Common myeloid progenitor, CD34-positive (primary cell): Measurements from ENCODE around the gene EVI5.

Experiments used
- CTCF ChIA-PET: fragments of 350-600 bp; sonication (Branson Sonifier 250); formaldehyde crosslinking; loops from one replicate; lab custom pipeline; 2021; ENCODE audit warnings: antibody characterized with exemption; lab: Charles Lee
- POLR2A ChIA-PET: fragments of 350-600 bp; sonication (Branson Sonifier 250); formaldehyde crosslinking; loops from one replicate; lab custom pipeline; 2021; ENCODE audit warnings: antibody characterized with exemption; lab: Charles Lee
- DNase-seq, 3 donors: peaks; one replicate each; pipeline versions ENCODE4 v3.0.0 to v3.0.0-alpha.2; 2013
- H3K27ac ChIP-seq, 2 experiments: 1 replicate in 1 of 2; 2 replicates in 1 of 2; pipeline ENCODE4 v1.7.0; 2013; ENCODE audit warnings: inconsistent platforms in 2 of 2, low read length in 2 of 2, mild to moderate bottlenecking in 2 of 2, low read depth in 1 of 2, moderate library complexity in 1 of 2; ENCODE audit not compliant: severe bottlenecking in 2 of 2, insufficient read depth in 1 of 2, poor library complexity in 1 of 2
- H3K27me3 ChIP-seq, 5 experiments: replicated peaks in 2 of 5; 1 replicate in 3 of 5; 2 replicates in 2 of 5; pipeline versions ENCODE4 v1.6.1 to v1.7.0; 2013; ENCODE audit warnings: low read length in 4 of 5, mild to moderate bottlenecking in 2 of 5, moderate library complexity in 2 of 5, inconsistent platforms in 1 of 5; ENCODE audit not compliant: insufficient read depth in 5 of 5, control insufficient read depth in 4 of 5
- H3K36me3 ChIP-seq, 4 experiments: 1 replicate in 2 of 4; 2 replicates in 2 of 4; pipeline versions ENCODE4 v1.6.1 to v1.7.0; 2013; ENCODE audit warnings: low read length in 3 of 4, control low read depth in 1 of 4, mild to moderate bottlenecking in 1 of 4; ENCODE audit not compliant: control insufficient read depth in 4 of 4, insufficient read depth in 4 of 4
- H3K4me1 ChIP-seq, 4 experiments: 1 replicate in 3 of 4; 2 replicates in 1 of 4; pipeline versions ENCODE4 v1.6.1 to v1.7.1; 2013; ENCODE audit warnings: low read length in 3 of 4, mild to moderate bottlenecking in 3 of 4, control low read depth in 1 of 4, inconsistent platforms in 1 of 4, moderate library complexity in 1 of 4; ENCODE audit not compliant: control insufficient read depth in 4 of 4, insufficient read depth in 4 of 4; ENCODE audit errors: control extremely low read depth in 1 of 4
- H3K4me3 ChIP-seq, 7 experiments: 1 replicate in 4 of 7; 2 replicates in 3 of 7; pipeline versions ENCODE4 v1.5.1 to v1.7.0; 2013; ENCODE audit warnings: mild to moderate bottlenecking in 7 of 7, low read length in 6 of 7, moderate library complexity in 6 of 7, inconsistent platforms in 2 of 7, low read depth in 2 of 7, control low read depth in 1 of 7; ENCODE audit not compliant: insufficient read depth in 4 of 7, control insufficient read depth in 1 of 7; ENCODE audit errors: extremely low read depth in 1 of 7
- H3K9me3 ChIP-seq, 5 experiments: 1 replicate in 4 of 5; 2 replicates in 1 of 5; pipeline versions ENCODE4 v1.6.1 to v1.7.1; 2013; ENCODE audit warnings: low read length in 4 of 5, mild to moderate bottlenecking in 2 of 5, inconsistent platforms in 1 of 5, low read depth in 1 of 5, moderate library complexity in 1 of 5; ENCODE audit not compliant: control insufficient read depth in 4 of 5, insufficient read depth in 2 of 5; ENCODE audit errors: control extremely low read depth in 1 of 5
- WGBS: methylation state at CpG from one replicate; pipeline ENCODE4 v1.1.5; 2013; ENCODE audit not compliant: insufficient coverage; 5-methylcytosine and 5-hydroxymethylcytosine counted together

Gene EVI5

DNA sequence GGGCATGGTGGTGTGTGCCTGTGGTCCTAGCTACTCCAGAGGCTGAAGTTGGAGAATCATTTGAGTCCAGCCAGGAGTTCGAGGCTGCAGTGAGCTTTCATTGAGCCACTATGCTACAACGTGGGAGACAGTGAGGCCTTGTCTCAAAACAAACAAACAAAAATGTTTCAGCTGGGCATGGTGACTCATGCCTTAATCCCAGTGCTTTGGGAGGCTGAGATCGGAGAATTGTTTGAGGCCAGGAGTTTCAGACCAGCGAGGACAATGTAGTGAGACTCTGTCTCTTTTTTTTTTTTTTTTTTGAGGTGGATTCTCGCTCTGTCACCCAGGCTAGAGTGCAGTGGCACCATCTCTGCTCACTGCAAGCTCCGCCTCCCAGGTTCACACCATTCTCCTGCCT lies 41.9 kb upstream of the EVI5 start:
- Histone ChIP-seq H3K4me1 (peaks cover 0 to 3% (median 0%) of the 10 kb centered on the region in 4 experiments), H3K4me3 (no peak overlapping the region), H3K9me3 (no peaks in the 10 kb centered on the region), H3K27ac (no peak overlapping the region), H3K36me3 (no peaks in the 10 kb centered on the region), H3K27me3 (no peaks in the 10 kb centered on the region)
- DNase-seq: no peak
- ChIA-PET CTCF (interaction anchor here (3.0 kb wide), 1 partner anchor 9 kb away, joined by 15 read pairs; no protein-coding TSS in a partner anchor), POLR2A (interaction anchor here (0.6 kb wide), 1 partner anchor 43 kb away, joined by 4 read pairs; no protein-coding TSS in a partner anchor)
- WGBS: 98% methylated on average over 3 of the region's 6 CpGs

DNA sequence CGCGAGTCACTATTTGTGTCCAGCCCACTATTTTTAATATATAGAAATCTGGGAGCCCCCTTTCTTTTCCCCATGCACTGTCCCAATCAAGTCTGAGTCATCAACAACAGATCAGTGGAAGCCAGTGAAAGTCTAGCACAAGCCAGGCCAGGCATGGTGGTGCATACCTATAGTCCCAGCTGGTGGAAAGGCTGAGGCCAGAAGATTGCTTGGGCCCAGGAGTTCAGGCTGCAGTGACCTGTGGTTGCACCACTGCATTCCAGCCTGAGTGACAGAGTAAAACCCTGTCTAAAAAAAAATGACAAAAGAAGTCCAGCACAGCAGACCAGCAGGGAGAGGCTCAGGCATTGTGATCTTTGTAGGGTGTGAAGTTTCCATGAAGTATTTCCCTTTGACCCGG lies 38.0 kb upstream of the EVI5 start:
- POLR2A ChIA-PET: no interaction called here
- no peaks in the 10 kb centered on the region for H3K9me3 ChIP-seq
- H3K36me3 ChIP-seq: no peaks in the 10 kb centered on the region
- no peak overlapping the region for H3K27ac ChIP-seq
- DNase-seq: no peak
- H3K27me3 ChIP-seq: no peaks in the 10 kb centered on the region
- CTCF ChIA-PET: no interaction called here
- H3K4me1 ChIP-seq: no peaks in the 10 kb centered on the region
- H3K4me3 ChIP-seq: no peak overlapping the region
- 100% methylated on average over 2 of the region's 3 CpGs for WGBS

DNA sequence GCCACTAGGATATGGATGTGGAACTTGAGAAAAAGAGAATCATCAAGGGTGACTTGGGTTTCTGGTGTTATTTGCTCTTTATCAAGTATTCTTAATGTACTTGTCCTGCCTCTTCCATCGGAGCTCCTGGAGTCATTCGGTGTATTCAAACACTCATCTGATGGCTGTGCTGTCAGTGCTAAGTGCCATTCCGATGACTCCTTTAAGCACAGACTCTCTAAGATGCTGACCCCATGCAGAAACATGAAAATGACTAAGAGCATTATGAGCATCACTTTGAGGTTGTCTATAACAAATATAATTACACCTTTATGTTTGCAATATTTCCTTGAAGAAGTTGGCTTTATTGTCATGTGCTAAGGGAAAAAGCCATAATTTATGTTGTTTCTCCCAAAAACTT lies 35.6 kb upstream of the EVI5 start:
- Histone ChIP-seq H3K4me3 (no peak overlapping the region), H3K36me3 (no peaks in the 10 kb centered on the region), H3K9me3 (no peaks in the 10 kb centered on the region), H3K27ac (no peak overlapping the region), H3K27me3 (no peaks in the 10 kb centered on the region), H3K4me1 (no peaks in the 10 kb centered on the region)
- ChIA-PET CTCF (interaction anchor here (1.0 to 2.9 kb wide), 5 partner anchors 8 to 73 kb away, joined by 3 to 9 read pairs (median 3); no protein-coding TSS in a partner anchor), POLR2A (no interaction called here)
- 100% methylated on average over 3 of the region's 3 CpGs for WGBS
- DNase-seq: no peak

DNA sequence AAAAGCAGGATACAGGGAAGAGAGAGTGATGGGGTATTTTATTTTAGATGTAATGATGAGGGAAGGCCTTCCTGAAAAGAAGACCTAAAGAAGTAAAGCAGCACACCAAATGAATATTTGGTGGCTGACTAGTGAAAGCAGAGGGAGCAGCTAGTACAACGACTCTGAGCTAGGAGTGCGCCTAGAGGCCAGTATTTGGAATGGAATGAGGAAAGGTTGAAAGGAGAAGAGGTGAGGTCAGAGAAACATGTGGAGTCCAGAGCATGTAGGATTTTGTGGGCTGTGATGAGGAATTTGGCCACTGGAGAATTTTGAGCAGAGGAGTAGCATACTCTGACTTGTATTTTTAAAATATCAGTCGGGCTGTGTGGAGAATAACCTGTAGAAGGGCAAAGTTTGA lies 35.1 kb upstream of the EVI5 start:
- no peak for DNase-seq
- no peaks in the 10 kb centered on the region for H3K4me1 ChIP-seq
- 75% methylated on average over 2 of the region's 3 CpGs for WGBS
- H3K36me3 ChIP-seq: no peaks in the 10 kb centered on the region
- no peak overlapping the region for H3K27ac ChIP-seq
- H3K9me3 ChIP-seq: no peaks in the 10 kb centered on the region
- ChIA-PET CTCF (interaction anchor here (1.0 to 4.2 kb wide), 6 partner anchors 8 to 72 kb away, joined by 3 to 22 read pairs (median 6); partner anchors contain the start of gene EVI5), POLR2A (no interaction called here)
- no peaks in the 10 kb centered on the region for H3K27me3 ChIP-seq
- no peak overlapping the region for H3K4me3 ChIP-seq

DNA sequence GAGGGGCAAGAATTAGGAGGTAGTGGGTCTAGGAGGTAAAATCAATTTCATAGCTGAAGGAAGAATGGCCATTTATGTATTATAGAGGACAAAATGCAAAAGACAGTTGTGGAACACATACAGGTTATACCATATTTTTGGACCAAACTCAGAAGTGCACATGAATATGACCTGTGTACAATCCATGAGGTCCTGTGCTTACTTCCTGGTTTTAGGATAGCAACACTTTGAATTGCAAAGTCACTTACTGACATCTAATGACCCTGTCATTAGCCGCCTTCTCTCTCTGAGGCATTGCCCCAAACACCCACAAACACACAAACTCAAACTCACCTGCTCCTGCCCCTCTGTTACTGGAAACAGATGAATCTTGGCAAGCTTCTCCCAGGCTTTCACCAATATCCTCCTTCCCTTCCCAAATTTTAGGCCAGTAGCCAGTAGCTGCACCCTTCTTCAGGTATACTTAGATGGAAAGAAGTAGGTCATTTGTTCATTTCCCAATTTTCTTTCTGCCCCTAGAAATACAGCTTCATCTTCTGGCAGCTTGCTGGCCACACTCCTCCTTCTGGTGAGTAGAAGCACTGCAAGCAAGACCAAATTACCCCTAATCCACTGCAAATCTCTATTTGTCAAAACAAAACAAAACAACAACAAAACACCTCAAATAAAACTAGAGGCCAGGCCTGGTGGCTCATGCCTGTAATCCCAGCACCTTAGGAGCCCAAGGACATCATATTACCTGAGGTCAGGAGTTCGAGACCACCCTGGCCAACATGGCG lies 33.3 kb upstream of the EVI5 start:
- Histone ChIP-seq H3K27ac (no peak overlapping the region), H3K36me3 (no peaks in the 10 kb centered on the region), H3K4me3 (no peak overlapping the region), H3K4me1 (no peaks in the 10 kb centered on the region), H3K9me3 (no peaks in the 10 kb centered on the region), H3K27me3 (no peaks in the 10 kb centered on the region)
- peak; percentile 39 to 58 (median 57) for DNase-seq
- CTCF ChIA-PET: interaction anchor here (0.8 to 4.2 kb wide), 14 partner anchors 10 to 510 kb away, joined by 3 to 22 read pairs (median 5); partner anchors contain the start of genes EVI5 and RPL5
- 71% methylated on average over 1 of the region's 3 CpGs for WGBS
- POLR2A ChIA-PET: interaction anchor here (0.9 kb wide), 1 partner anchor 11 kb away, joined by 4 read pairs; no protein-coding TSS in a partner anchor

DNA sequence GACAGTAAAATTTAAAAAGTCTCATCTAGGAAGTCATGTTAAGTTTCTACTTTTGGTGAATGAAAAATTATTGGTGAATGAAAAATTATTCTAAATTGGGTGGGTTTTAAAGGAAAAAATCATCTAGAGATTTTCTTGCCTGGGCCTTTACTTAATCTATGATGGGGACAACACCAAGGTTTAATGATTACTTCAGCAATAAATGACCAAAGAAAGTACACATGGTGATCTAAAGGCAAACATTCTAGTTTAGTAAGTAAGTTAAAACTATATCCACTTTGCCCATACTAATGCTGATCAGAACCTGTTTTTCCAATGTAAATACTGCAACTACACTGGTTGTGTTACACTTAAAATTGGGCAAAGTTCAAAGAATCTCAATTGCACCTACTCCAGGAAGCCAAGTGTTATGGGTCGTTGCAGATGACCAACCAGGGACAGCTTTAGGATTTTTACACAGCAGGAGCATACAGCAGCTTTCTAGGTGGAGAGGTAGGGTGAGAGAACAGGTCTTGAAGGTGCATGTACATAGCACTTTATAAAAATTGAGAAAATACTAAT lies 32.3 kb upstream of the EVI5 start:
- no peaks in the 10 kb centered on the region for H3K4me1 ChIP-seq
- H3K27me3 ChIP-seq: no peaks in the 10 kb centered on the region
- POLR2A ChIA-PET: no interaction called here
- CTCF ChIA-PET: interaction anchor here (1.2 to 4.2 kb wide), 6 partner anchors 10 to 71 kb away, joined by 3 to 22 read pairs (median 10); no protein-coding TSS in a partner anchor
- no peak for DNase-seq
- H3K36me3 ChIP-seq: no peaks in the 10 kb centered on the region
- H3K27ac ChIP-seq: no peak overlapping the region
- 83% methylated on average over 1 of the region's 1 CpG for WGBS
- no peak overlapping the region for H3K4me3 ChIP-seq
- H3K9me3 ChIP-seq: no peaks in the 10 kb centered on the region

DNA sequence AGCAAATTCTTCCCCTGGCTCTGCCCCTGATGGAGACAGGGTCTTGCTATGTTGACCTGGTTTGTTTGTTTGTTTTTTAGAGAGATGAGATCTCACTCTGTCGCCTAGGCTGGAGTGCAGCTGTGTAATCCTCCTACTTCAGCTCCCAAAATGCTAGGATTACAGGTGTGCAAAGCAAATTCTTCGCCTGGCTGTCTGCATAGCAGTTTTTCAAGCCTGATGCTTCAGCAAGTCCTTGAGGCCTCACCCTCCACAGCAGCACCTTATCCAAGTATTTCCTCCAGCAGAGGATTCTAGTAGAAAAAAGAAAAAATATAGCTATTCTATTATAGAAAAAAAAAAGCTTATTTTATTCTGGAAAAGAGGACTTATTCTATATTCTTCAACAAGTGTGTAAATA lies 31.8 kb upstream of the EVI5 start:
- Histone ChIP-seq H3K27ac (no peak overlapping the region), H3K4me1 (no peaks in the 10 kb centered on the region), H3K36me3 (no peaks in the 10 kb centered on the region), H3K9me3 (no peaks in the 10 kb centered on the region), H3K27me3 (no peaks in the 10 kb centered on the region), H3K4me3 (no peak overlapping the region)
- WGBS: no CpG with 5 or more reads among the region's 2 CpGs
- ChIA-PET POLR2A (no interaction called here), CTCF (interaction anchor here (0.9 to 4.2 kb wide), 7 partner anchors 11 to 513 kb away, joined by 3 to 22 read pairs (median 8); no protein-coding TSS in a partner anchor)
- DNase-seq: no peak
